Right lobe of liver (tissue), 6 donors: ENCODE results near the gene VHLL. TPM values are rescaled to one million over a fixed set of nuclear protein-coding genes. Genes with fewer than 3 reads are reported as not detected.

ENCODE experiments used
- ATAC-seq, 4 donors: fragments of 200-7000 bp; cut with Tn5 transposase; one replicate each; pipeline ENCODE4 v1.9.1; 2020; ENCODE audit warnings: mild to moderate bottlenecking in 4 of 4, moderate library complexity in 4 of 4
- DNase-seq, 3 donors: peaks; one replicate each; pipeline ENCODE4 v3.0.0-alpha.2; 2020
- H3K27ac ChIP-seq, 3 donors: fragments of 200-600 bp; one replicate each; pipeline ENCODE4 v1.8.0; 2022
- H3K27me3 ChIP-seq, 2 donors: fragments of 200-600 bp; one replicate each; pipeline ENCODE4 v1.8.0; 2022
- H3K36me3 ChIP-seq, 4 donors: fragments of 200-600 bp; sonication (generic) in 1 of 4; one replicate each; pipeline versions ENCODE4 v1.5.1 to v1.8.0; 2017 to 2022; ENCODE audit warnings: control low read depth in 1 of 4
- H3K4me1 ChIP-seq, 4 donors: fragments of 200-600 bp; sonication (generic) in 1 of 4; one replicate each; pipeline versions ENCODE4 v1.5.1 to v1.8.0; 2017 to 2022; ENCODE audit warnings: control low read depth in 1 of 4
- H3K4me3 ChIP-seq, 3 donors: fragments of 200-600 bp; one replicate each; pipeline ENCODE4 v1.8.0; 2022
- H3K9me3 ChIP-seq, 4 donors: fragments of 200-600 bp; sonication (generic) in 1 of 4; one replicate each; pipeline versions ENCODE4 v1.5.1 to v1.8.0; 2017 to 2022; ENCODE audit warnings: control low read depth in 1 of 4
- POLR2A ChIP-seq: fragments of 450-650 bp; IDR thresholded peaks from one replicate; pipeline ENCODE4 v1.6.1; 2017; ENCODE audit warnings: antibody characterized with exemption, mild to moderate bottlenecking
- WGBS: methylation state at CpG from one replicate; pipeline ENCODE4 v1.1.6; 2018; ENCODE audit warnings: low coverage, low lambda C conversion rate; ENCODE audit not compliant: insufficient coverage; ENCODE audit errors: missing lambda C conversion rate; 5-methylcytosine and 5-hydroxymethylcytosine counted together
- intact Hi-C, 2 donors: fragments of 100-400 bp; cut with DNase I; formaldehyde crosslinking; loops; one replicate each; pipeline versions ENCODE4 v1.11.2 to v1.14.1; 2022
- total RNA-seq, 6 experiments: library from RNA; depleted of rRNA in 2 of 6; stranded (reverse); fragments of >200 nt in 2 of 6; fragmentation: NEBNext Ultra II Directional in 3 of 6; extraction: Animal tissue kit (Norgen Biotek cat#: 25700) in 3 of 6; gene quantifications; one replicate each; pipeline versions ENCODE4 v1.1.0 to v1.2.4, GENCODE V29; 2016 to 2023
- TF ChIP-seq, protein P1 (sequence below), 4 donors: fragments of 200-600 bp in 3 of 4; fragments of 450-650 bp in 1 of 4; IDR thresholded peaks; one replicate each; pipeline versions ENCODE4 v1.5.1 to v1.8.0; 2016 to 2022; ENCODE audit warnings: antibody characterized with exemption in 4 of 4, mild to moderate bottlenecking in 2 of 4
- donor health status: DM: no; HTN: yes; CAD: no.
- donor health status: DM: no; HTN: no; CAD: no.
- donor health status: DM: no; HTN: no; CAD: no.
- donor health status: DM: no; HTN: yes; CAD: no.
- donor health status: DM: no; HTN: yes; CAD: no.

VHLL gene
- total RNA-seq, 6 experiments from 2014 or later = not detected

DNA sequence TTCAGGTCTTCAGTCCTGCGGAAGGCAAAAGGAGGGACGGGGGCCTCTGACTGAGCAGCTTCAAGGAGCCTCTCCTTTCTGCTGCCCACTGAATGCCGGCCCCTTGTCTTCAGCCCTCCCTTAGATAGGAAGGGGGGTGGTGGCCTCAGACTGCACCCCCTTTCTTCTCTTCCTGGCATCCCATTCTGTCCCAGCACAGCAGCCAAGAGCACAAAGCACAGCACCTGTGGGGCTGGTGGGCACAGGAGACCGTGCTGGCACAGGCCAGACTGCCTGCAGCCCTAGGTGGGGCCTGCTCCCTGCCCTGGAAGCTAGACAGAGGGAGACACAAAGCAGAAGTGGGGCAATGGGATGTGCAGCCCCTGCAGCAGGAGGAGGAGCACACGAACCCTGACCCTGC is 49.5 kb downstream of the VHLL start:
- TF ChIP-seq POLR2A = no peak
- TF ChIP-seq, protein P1, sequence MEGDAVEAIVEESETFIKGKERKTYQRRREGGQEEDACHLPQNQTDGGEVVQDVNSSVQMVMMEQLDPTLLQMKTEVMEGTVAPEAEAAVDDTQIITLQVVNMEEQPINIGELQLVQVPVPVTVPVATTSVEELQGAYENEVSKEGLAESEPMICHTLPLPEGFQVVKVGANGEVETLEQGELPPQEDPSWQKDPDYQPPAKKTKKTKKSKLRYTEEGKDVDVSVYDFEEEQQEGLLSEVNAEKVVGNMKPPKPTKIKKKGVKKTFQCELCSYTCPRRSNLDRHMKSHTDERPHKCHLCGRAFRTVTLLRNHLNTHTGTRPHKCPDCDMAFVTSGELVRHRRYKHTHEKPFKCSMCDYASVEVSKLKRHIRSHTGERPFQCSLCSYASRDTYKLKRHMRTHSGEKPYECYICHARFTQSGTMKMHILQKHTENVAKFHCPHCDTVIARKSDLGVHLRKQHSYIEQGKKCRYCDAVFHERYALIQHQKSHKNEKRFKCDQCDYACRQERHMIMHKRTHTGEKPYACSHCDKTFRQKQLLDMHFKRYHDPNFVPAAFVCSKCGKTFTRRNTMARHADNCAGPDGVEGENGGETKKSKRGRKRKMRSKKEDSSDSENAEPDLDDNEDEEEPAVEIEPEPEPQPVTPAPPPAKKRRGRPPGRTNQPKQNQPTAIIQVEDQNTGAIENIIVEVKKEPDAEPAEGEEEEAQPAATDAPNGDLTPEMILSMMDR (IDR thresholded peaks at IDR 0.05) = no peak
- intact Hi-C loops = loop anchor here in 1 of 2 donors (10.0 kb wide), 1 partner anchor 115 kb away; no protein-coding TSS in a partner anchor
- no peak for DNase-seq
- peaks cover 0 to 10% (median 0%) of the 10 kb centered on the region in 4 donors for H3K4me1 ChIP-seq
- 100% methylated on average over 1 of the region's 5 CpGs for WGBS
- H3K36me3 ChIP-seq = peaks cover 10 to 53% (median 25%) of the 10 kb centered on the region in 4 donors
- no peaks in the 10 kb centered on the region for H3K27me3 ChIP-seq
- H3K4me3 ChIP-seq = no peak overlapping the region
- H3K27ac ChIP-seq = no peak overlapping the region
- H3K9me3 ChIP-seq = no peaks in the 10 kb centered on the region
- no peak for ATAC-seq

Other genes starting within 250 kb of the VHLL start
- gene UBQLN4, start 245.5 kb downstream of the VHLL start, total RNA-seq = 10 to 100 TPM; 19.0 to 25.5 (median 21.0) TPM
- 10 to 100 TPM; 49.4 to 71.0 (median 60.3) TPM for gene LAMTOR2, start 244.5 kb downstream of the VHLL start, total RNA-seq
- gene RAB25, start 238.1 kb downstream of the VHLL start, total RNA-seq = 1 to 10 TPM in 2 of 6 experiments, under 1 TPM in 4; 0.40 to 3.2 (median 0.77) TPM
- 1 to 10 TPM in 1 of 6 experiments, under 1 TPM in 5; 0.35 to 1.4 (median 0.83) TPM for gene MEX3A, start 216.8 kb downstream of the VHLL start, total RNA-seq
- gene LMNA, start 184.6 kb downstream of the VHLL start, total RNA-seq = 100 to 1,000 TPM in 3 of 6 experiments, 10 to 100 TPM in 3; 79.4 to 129 (median 98.8) TPM
- gene SEMA4A, start 145.7 kb downstream of the VHLL start, total RNA-seq = 1 to 10 TPM in 4 of 6 experiments, under 1 TPM in 2; 0.62 to 2.6 (median 1.3) TPM
- gene SLC25A44, start 105.2 kb downstream of the VHLL start, total RNA-seq = 10 to 100 TPM; 19.1 to 30.5 (median 20.0) TPM
- 10 to 100 TPM; 21.8 to 33.8 (median 24.8) TPM for gene PMF1, start 86.3 kb downstream of the VHLL start, total RNA-seq
- 1 to 10 TPM in 3 of 6 experiments, under 1 TPM in 1, not detected in 2; 0.44 to 1.5 (median 1.2) TPM for gene BGLAP, start 57.1 kb downstream of the VHLL start, total RNA-seq
- 1 to 10 TPM in 3 of 6 experiments, under 1 TPM in 3; 0.43 to 4.0 (median 1.1) TPM for gene PAQR6, start 51.3 kb downstream of the VHLL start, total RNA-seq
- gene SMG5, start 16.5 kb downstream of the VHLL start, total RNA-seq = 10 to 100 TPM; 28.1 to 58.8 (median 48.2) TPM
- 1 to 10 TPM in 4 of 6 experiments, under 1 TPM in 2; 0.55 to 2.1 (median 1.5) TPM for gene TMEM79, start 15.0 kb downstream of the VHLL start, total RNA-seq
- 10 to 100 TPM; 34.7 to 72.0 (median 55.7) TPM for gene GLMP, start 3.6 kb downstream of the VHLL start, total RNA-seq
- 100 to 1,000 TPM in 3 of 6 experiments, 10 to 100 TPM in 3; 79.3 to 179 (median 115) TPM for gene CCT3, start 39.0 kb upstream of the VHLL start, total RNA-seq
- gene TSACC, start 39.2 kb upstream of the VHLL start, total RNA-seq = 1 to 10 TPM in 2 of 6 experiments, under 1 TPM in 2, not detected in 2; 0.37 to 1.1 (median 0.99) TPM
- gene RHBG, start 69.9 kb upstream of the VHLL start, total RNA-seq = 1 to 10 TPM in 2 of 6 experiments, under 1 TPM in 2, not detected in 2; 0.42 to 1.6 (median 1.1) TPM
- gene MEF2D, start 201.5 kb upstream of the VHLL start, total RNA-seq = 10 to 100 TPM; 13.3 to 17.1 (median 15.0) TPM